ENCODE measurements around the gene LY6G6F.

Gene LY6G6F

GRCh38 chr6:31733734-31734133 lies 27.1 kb downstream of the LY6G6F start:
- TF ChIP-seq ZFX (IDR thresholded peaks at IDR 0.05) (no peak), CTCF (conservative IDR thresholded peaks at IDR 0.05) (no peak)
- peak overlapping the region; percentile 95 for H3K27ac ChIP-seq

GRCh38 chr6:31734247-31734820 lies 27.7 kb downstream of the LY6G6F start:
- H3K27ac ChIP-seq: peak overlapping the region; percentile 95
- TF ChIP-seq ZFX (IDR thresholded peaks at IDR 0.05) (no peak), CTCF (conservative IDR thresholded peaks at IDR 0.05) (no peak)

GRCh38 chr6:31734821-31735406 lies 28.2 kb downstream of the LY6G6F start:
- peak overlapping the region; percentile 95 for H3K27ac ChIP-seq

DNA sequence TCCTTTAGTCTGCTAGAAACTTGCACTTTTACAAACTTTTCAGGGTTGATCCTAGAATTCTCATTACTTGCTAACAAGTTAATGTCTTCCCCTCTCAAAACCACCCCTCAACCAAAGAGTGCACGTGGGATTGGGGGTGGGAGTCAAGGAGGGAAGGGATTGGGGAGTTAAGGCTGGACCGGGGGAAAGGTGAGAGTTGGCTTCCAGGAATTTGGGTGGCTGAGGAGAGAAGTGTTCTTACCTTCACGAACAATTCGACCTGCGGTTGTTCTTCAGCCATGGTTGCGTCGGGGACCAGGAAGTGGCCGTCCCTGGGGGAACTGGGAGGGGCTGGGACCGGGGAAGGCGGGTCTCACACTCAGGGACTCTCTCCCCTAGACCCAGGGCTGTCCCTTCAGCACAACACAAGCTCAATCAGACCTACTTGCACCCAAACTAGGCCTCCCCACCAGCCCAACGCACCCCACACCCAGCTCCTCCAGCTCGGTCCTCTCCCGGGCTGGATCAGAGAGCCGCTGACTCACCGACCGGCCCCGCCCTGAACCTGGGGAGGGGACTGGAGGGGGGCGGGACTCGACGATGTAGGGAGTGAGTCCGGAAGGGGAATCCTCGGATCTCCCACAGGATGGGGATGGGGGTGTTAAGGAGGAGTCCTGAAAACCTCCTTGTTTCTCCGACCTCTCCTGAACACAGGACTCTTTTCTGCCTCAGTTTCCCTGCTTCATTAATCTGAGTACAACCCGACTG lies 29.5 kb downstream of the LY6G6F start, which contains the start of gene CLIC1:
Gene CLIC1 (minus strand): TSS at position 510 of the 747 bp plus-strand sequence. CDS start 230 bp downstream, at position 280.
- peak within 1 kb of the TSS; percentile 95 for H3K27ac ChIP-seq
- TF ChIP-seq ZFX (IDR thresholded peaks at IDR 0.05) (no peak), CTCF (conservative IDR thresholded peaks at IDR 0.05) (no peak)

More at GRCh38 chr6:31734821-31735406, 28.2 kb downstream of the LY6G6F start:
- no peak for TF ChIP-seq CTCF (conservative IDR thresholded peaks at IDR 0.05)
- TF ChIP-seq ZFX (IDR thresholded peaks at IDR 0.05): no peak

DNA sequence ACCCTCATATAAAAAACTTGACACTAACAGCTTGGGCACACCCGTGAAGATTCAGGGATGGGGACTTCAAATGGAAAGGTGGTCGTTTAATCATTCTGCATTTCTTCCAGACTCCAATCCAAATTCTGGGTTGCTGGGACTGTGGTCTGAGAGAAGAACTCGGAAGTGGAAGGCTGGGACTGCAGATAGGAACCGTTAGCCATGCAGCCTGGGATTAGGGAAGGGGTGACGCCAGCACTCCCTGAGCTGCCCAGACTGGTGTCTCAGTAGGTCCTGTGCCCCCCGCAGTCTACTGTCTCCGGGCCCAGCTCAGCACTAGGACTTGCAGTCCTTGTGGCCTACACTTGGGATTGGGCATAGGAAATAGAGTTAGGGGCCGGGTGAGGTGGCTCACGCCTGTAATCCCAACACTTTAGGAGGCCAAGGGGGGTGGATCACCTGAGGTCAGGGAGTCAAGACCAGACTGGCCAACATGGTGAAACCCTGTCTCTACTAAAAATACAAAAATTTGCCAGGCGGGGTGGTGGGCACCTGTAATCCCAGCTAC lies 30.2 kb downstream of the LY6G6F start:
- TF ChIP-seq CTCF (conservative IDR thresholded peaks at IDR 0.05) (no peak), ZFX (IDR thresholded peaks at IDR 0.05) (no peak)
- H3K27ac ChIP-seq: peak overlapping the region; percentile 95

DNA sequence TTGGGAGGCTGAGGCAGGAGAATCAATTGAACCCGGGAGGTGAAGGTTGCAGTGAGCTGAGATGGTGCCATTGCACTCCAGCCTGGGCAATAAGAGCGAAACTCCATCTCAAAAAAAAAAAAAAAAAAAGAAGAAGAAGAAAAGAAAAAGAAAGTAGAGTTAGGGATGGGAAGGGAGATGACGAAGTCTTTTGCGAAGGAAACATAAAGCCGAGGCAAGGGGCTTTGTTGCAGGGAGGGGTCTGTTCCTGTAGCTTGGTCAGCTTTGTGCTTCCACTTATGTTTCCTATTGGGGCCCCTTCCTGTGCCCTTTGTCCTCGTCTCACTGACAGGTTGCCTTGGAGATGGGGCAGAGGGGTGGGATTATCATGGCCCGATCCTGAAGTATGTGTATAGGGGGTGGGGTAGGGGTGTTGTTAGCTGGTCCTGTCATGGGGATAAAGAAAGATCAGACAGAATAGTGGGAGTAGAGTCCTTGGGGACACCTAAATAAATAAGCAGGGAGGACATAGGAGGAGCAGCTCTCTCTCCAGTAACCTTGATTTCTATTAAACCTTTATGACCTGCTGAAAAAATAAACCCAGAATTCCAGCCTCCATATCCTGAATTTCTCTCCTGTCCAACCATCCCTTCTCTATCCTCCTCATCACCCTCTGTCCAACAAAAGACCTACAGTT lies 30.8 kb downstream of the LY6G6F start:
- peak overlapping the region; percentile 95 for H3K27ac ChIP-seq
- TF ChIP-seq CTCF (conservative IDR thresholded peaks at IDR 0.05) (no peak), ZFX (IDR thresholded peaks at IDR 0.05) (no peak)
